Prostate gland (tissue), 2 donors: ENCODE data around the gene GOLGA8R. TPM values are rescaled to one million over a fixed set of nuclear protein-coding genes. Genes with fewer than 3 reads are reported as not detected.
"Not testable (repeated sequence)": the region's sequence is repeated elsewhere in the genome, so short reads cannot be mapped to it uniquely, and the experiment has no call there.

Experiments used
- DNase-seq: peaks from one replicate; pipeline ENCODE4 v3.0.0-alpha.2; 2019; ENCODE audit warnings: low spot score
- H3K27ac ChIP-seq, 2 donors: fragments of 200-600 bp; sonication (generic); 2 replicates each; pipeline ENCODE4 v1.5.1; 2017 to 2019
- H3K27me3 ChIP-seq: fragments of 200-600 bp; sonication (generic); replicated peaks from 2 replicates; pipeline ENCODE4 v1.5.1; 2019; ENCODE audit not compliant: insufficient read depth
- H3K36me3 ChIP-seq, 2 donors: fragments of 200-600 bp; sonication (generic); 1 replicate in 1 of 2; 2 replicates in 1 of 2; pipeline versions ENCODE4 v1.5.1 to v1.8.1; 2017 to 2019
- H3K4me1 ChIP-seq: fragments of 200-600 bp; sonication (generic); replicated peaks from 2 replicates; pipeline ENCODE4 v1.5.1; 2019
- H3K4me3 ChIP-seq, 2 donors: fragments of 200-600 bp; sonication (generic); 2 replicates each; pipeline ENCODE4 v1.5.1; 2017 to 2019
- H3K9me3 ChIP-seq: fragments of 200-600 bp; sonication (generic); 2 replicates; pipeline ENCODE4 v1.5.1; 2017
- WGBS: methylation state at CpG from one replicate; pipeline ENCODE4 v1.1.5; 2018; 5-methylcytosine and 5-hydroxymethylcytosine counted together
- intact Hi-C: fragments of 100-400 bp; cut with DNase I; formaldehyde crosslinking; loops from one replicate; pipeline ENCODE4 v1.14.2; 2022
- small RNA-seq, 2 donors: library from RNA; depleted of rRNA; stranded (forward); fragments of <200 nt; gene quantifications; one replicate each; pipeline ENCODE3, GENCODE V24; 2016
- total RNA-seq, 2 donors: library from RNA; depleted of rRNA; stranded (reverse); fragments of >200 nt; gene quantifications; one replicate each; pipeline ENCODE4 v1.1.0, GENCODE V29; 2016

GOLGA8R gene
- total RNA-seq, 2 donors from 2014 or later = 3.4 to 3.7 TPM

GRCh38 chr15:30386318-30386887 is 27.7 kb downstream of the GOLGA8R start:
- DNase-seq, H3K4me3 ChIP-seq, intact Hi-C loops, H3K4me1 ChIP-seq, H3K9me3 ChIP-seq, H3K36me3 ChIP-seq, H3K27me3 ChIP-seq, H3K27ac ChIP-seq: not testable (repeated sequence)
- WGBS = no CpG with 5 or more reads among the region's 6 CpGs

GRCh38 chr15:30377082-30377413 is 37.0 kb downstream of the GOLGA8R start:
- DNase-seq, H3K27ac ChIP-seq, H3K4me1 ChIP-seq, H3K36me3 ChIP-seq, H3K27me3 ChIP-seq, intact Hi-C loops, H3K4me3 ChIP-seq, H3K9me3 ChIP-seq: not testable (repeated sequence)
- no CpG with 5 or more reads among the region's 5 CpGs for WGBS

GRCh38 chr15:30376375-30377081 is 37.5 kb downstream of the GOLGA8R start:
- H3K27me3 ChIP-seq, H3K27ac ChIP-seq, H3K9me3 ChIP-seq, intact Hi-C loops, H3K36me3 ChIP-seq, DNase-seq, H3K4me3 ChIP-seq, H3K4me1 ChIP-seq: not testable (repeated sequence)
- no CpG with 5 or more reads among the region's 17 CpGs for WGBS

- DNase-seq, H3K36me3 ChIP-seq, H3K9me3 ChIP-seq, intact Hi-C loops, H3K4me3 ChIP-seq, H3K27me3 ChIP-seq, H3K4me1 ChIP-seq, H3K27ac ChIP-seq: not testable (repeated sequence)
- 41% methylated on average over 4 of the region's 4 CpGs for WGBS
These were observed 38.2 kb downstream of the GOLGA8R start for GRCh38 chr15:30375872-30376271.

GRCh38 chr15:30374862-30375261 is 39.2 kb downstream of the GOLGA8R start:
- H3K9me3 ChIP-seq, H3K4me3 ChIP-seq, H3K27ac ChIP-seq, DNase-seq, intact Hi-C loops, H3K27me3 ChIP-seq, H3K4me1 ChIP-seq, H3K36me3 ChIP-seq: not testable (repeated sequence)
- no CpG with 5 or more reads among the region's 10 CpGs for WGBS

- intact Hi-C loops, H3K4me1 ChIP-seq: not testable (repeated sequence)
- no CpG with 5 or more reads among the region's 3 CpGs for WGBS
These were observed 45.8 kb downstream of the GOLGA8R start for GRCh38 chr15:30368271-30368670.

GRCh38 chr15:30367246-30367645 is 46.8 kb downstream of the GOLGA8R start:
- H3K36me3 ChIP-seq, H3K4me3 ChIP-seq, H3K4me1 ChIP-seq, DNase-seq, H3K27ac ChIP-seq, H3K27me3 ChIP-seq, H3K9me3 ChIP-seq, intact Hi-C loops: not testable (repeated sequence)
- WGBS = 92% methylated on average over 13 of the region's 17 CpGs

More at GRCh38 chr15:30368271-30368670, 45.8 kb downstream of the GOLGA8R start:
- H3K27ac ChIP-seq, H3K9me3 ChIP-seq, H3K4me3 ChIP-seq, DNase-seq, H3K27me3 ChIP-seq, H3K36me3 ChIP-seq: not testable (repeated sequence)

- H3K4me1 ChIP-seq, H3K4me3 ChIP-seq, H3K9me3 ChIP-seq, intact Hi-C loops, H3K36me3 ChIP-seq, H3K27me3 ChIP-seq, H3K27ac ChIP-seq, DNase-seq: not testable (repeated sequence)
- WGBS = no CpG with 5 or more reads among the region's 5 CpGs
These were observed 52.7 kb downstream of the GOLGA8R start for GRCh38 chr15:30361404-30361803.

GRCh38 chr15:30360990-30361389 is 53.1 kb downstream of the GOLGA8R start:
- H3K4me3 ChIP-seq, H3K4me1 ChIP-seq, intact Hi-C loops, H3K36me3 ChIP-seq, H3K27me3 ChIP-seq, DNase-seq, H3K27ac ChIP-seq, H3K9me3 ChIP-seq: not testable (repeated sequence)
- WGBS = no CpG with 5 or more reads among the region's 2 CpGs

- DNase-seq, intact Hi-C loops, H3K27ac ChIP-seq, H3K4me3 ChIP-seq, H3K36me3 ChIP-seq, H3K27me3 ChIP-seq, H3K4me1 ChIP-seq, H3K9me3 ChIP-seq: not testable (repeated sequence)
- 65% methylated on average over 5 of the region's 6 CpGs for WGBS
These were observed 59.0 kb downstream of the GOLGA8R start for GRCh38 chr15:30355043-30355442.

Small RNAs within 50 kb of the gene (small RNA-seq; reads per million reads assigned to genes)
- gene AC019322.2 (0 reads per million in 2 donors), gene RF00019 (0 reads per million in 2 donors), gene RF00096 (0 reads per million in 2 donors), gene RN7SL196P (0 reads per million in 2 donors)

Other genes with a start within 250 kb of the GOLGA8R start
- gene CHRFAM7A, start 20.7 kb downstream of the GOLGA8R start, total RNA-seq = 10 to 100 TPM in 1 of 2 donors, under 1 TPM in 1; 0.46 to 16.4 TPM
- gene GOLGA8Q, start 137.8 kb upstream of the GOLGA8R start, total RNA-seq = 1 to 10 TPM; 1.5 to 2.2 TPM
- under 1 TPM in 1 of 2 donors, not detected in 1; 0.28 TPM for gene GOLGA8H, start 189.8 kb upstream of the GOLGA8R start, total RNA-seq